NCI-H1048 (cell line): Measurements from ENCODE around the gene RCAN1.

ENCODE experiments used
- DNase-seq: peaks from one replicate; lab custom pipeline; 2025; lab: John Stamatoyannopoulos, UW

RCAN1 gene

DNA sequence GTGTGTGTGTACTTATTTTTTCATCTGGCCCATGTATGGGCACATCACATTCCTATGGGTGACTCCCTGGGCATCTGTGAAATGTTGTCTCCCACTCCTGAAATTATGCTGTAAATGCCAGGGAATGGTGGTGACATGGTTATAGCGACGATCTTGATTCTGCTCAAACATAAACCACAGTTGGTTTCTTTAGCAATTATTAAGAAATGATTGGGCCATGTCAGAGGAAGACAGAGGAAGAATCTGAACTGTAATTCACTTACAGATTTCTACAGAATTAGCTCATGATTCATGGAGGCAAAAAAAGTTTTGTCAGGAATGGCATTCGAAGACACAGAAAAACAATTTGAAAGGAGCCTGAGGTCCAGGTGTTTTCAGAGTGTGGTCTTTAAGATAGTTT, 77.1 kb downstream of the RCAN1 start:
- DNase-seq = no peak

DNA sequence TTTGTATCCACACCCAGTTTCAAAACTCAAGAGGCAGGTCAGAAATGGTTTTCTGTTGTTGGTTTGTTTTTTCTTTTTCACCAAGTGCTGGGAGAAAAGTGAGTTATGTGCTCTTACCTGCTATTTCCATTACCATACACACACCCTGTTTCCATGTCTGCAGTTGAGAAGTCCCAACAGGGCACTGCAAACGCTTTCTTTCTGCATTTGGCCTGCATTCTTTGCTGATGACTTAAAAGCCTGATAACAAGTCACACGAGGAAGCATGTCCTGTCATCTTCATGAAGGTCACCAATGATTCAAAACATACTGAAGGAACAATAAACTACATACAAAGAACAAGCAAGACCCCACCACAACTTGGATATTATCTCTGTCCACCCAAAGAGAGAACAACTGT, 78.1 kb downstream of the RCAN1 start:
- DNase-seq = no peak

DNA sequence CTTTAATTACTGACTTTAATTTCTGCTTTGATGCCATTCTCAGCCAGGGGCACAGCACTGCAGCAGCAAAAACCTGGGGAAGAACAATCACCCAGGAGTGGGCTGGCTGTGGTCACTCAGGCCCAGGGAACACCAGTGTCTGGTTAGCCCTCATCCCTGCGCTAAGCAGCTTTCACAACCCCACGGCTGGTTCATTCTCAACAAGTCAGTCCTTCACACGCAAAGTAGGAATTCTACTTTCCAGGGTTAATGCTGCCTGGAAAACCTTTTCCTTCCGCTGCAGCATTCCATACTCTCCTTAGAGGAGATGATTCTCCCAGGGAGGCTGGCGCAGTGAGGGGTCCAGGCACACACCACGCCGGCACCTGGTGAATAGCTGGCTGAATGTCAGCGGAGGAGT, 78.6 kb downstream of the RCAN1 start:
- no peak for DNase-seq

DNA sequence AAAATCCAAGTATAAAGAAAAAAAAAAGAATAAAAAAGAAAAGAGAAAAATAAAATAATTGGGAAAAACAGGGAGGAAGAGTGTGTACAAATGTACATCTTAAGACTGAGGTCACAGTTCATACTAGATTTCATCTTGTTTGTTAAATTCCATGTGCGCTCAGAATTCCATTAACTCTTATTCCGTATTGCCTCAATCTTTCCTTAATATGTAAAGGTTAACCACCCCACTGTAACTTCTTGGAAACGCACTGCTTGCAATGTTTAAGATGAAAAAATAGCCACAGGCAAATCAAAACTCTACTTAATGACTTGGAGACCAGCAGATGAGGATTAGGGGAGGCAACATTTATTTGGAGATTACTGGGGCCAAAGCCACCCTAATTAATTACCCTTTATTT, 79.0 kb downstream of the RCAN1 start:
- DNase-seq = no peak

DNA sequence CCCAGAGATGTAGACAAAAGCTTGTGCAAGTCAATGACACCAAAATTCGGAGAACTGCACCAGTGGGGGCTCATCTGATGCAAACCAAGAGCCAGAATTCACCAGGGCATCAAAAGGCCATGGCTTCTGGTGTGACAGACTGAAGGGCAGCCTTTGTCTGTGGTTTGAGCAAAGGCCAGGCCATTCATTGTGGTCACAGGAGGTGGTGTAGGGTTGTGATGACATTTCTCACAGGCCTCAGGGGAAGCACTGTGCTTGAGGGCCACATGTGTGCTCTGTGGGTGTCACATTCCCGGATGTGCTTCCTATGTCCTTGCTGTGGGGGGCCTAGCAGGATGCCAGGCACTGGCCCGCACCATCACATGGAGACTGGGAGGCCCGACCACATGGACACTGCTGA, 80.4 kb downstream of the RCAN1 start:
- no peak for DNase-seq

DNA sequence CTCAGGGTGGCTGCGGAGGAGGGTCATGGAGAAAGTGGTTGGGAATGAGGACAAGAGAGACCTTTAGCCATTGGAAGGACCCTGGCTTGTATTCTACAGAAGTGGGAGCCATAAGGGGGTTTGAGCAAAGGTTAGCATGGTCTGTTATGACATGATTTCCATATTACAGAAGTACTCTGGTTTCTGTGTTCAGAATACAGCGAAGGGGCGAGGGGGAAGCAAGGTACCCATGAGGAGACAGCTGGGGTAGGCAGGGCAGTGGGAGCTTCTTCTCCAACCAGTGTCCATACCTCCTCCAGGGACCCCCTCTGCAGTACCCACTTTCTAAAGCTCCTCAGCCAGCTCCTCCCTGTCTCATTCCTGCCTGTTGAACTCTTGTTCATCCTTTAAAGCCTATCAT, 81.0 kb downstream of the RCAN1 start:
- no peak for DNase-seq

DNA sequence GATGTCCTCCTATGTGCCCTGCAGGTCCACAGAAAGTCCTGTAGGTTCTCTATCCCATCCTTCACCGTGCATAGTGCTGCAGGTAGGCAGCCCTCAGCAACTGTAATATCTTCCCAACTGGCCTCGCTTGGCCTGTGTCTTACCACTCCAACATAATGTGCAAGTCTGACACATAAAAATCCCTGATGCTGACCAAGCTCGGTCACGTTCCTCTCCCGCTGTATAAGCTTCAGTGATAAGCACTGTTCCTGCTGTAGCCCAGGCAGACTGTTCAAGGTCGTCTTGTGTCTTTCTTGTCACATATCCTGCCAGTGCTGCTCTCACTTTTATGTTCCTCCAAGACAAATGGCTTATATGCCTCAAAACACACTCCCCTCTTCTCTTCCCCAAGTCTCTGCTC, 83.5 kb downstream of the RCAN1 start:
- DNase-seq = no peak

DNA sequence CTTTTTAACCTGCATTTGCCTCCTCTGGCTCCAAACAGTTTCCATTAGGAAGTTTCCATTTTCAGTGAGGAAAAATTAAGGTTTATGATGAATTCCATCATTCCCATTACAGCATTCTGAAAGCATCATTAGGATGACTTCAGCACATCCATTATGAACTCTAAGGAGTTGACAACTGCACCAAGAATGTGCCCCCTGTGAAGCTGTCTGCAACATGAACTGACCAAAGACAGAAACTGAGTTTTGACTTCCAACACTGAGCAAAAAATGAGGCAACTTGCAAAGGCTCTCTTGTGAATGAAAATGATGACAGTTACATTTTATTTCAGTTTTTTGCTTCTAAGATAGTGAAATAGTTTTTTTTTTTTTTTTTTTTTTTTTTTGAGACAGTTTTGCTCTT, 84.7 kb downstream of the RCAN1 start:
- no peak for DNase-seq

DNA sequence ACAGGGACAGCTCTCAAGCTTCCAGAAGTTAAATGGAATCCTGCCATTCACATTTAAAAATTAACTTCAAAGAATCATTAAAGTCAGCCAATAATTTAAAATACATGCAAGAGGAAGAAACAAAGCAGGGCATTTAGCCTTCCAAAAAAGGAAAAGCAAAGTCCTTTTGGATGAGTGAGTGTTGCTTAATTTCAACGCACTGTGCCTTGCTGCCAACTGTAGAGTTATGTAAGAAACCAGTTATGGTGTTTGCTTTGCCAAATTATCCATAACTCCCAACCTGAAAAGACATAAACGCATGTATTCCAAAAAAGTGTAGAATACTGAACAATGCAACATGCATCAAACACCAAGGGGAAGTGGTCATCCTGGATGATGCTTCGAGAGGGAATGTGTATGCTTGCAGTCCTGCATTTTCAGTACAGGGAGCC, 86.8 kb downstream of the RCAN1 start:
- DNase-seq = no peak

DNA sequence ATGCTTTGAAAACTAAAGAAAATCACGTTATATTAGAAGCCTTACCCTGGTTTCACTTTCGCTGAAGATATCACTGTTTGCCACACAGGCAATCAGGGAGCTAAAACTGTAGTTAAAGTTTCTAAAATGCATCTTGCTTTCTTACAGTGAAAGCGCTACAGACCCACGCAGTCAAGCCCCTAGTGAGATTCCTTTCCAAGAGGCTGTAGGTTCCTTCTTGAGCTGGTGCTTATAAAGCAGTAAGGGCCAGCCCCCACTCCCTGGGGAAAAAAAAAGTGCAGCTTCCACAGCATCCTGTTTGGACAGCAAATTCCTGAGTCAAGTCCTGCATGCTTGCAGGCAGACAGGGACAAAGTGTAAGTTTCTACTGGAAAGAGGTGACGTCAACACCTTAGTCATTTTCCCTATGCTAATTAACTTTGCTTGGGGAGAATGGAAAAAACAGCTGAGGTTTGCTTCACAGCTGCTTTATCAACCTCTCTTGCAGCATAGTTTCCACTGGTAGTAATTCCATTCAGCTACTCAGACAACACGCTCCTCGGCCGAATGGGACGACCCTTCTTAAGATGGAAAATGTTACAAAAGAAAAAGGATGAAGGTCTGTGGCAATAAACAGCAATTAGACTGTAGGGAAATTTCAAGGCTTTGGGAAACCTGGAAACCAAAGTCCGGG, 88.2 kb downstream of the RCAN1 start:
- DNase-seq = peak; percentile 53

DNA sequence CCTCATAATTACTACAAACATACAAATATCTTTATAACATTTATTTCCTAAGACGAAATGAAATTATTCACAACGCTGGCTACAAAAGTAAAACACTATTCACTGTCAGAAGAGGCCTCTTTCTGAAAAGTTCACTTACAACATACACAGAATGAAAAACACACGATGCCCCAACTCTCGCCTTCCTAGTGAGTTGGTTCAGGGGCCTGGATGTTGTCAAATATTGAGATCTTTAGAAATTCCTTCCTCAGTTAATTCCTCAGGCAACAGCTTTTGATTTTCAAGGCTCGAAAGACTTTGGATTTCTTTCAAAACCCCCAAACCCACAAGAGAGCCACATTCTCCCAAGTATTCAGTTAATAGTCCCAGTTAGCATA, 88.7 kb downstream of the RCAN1 start:
- DNase-seq = no peak

DNA sequence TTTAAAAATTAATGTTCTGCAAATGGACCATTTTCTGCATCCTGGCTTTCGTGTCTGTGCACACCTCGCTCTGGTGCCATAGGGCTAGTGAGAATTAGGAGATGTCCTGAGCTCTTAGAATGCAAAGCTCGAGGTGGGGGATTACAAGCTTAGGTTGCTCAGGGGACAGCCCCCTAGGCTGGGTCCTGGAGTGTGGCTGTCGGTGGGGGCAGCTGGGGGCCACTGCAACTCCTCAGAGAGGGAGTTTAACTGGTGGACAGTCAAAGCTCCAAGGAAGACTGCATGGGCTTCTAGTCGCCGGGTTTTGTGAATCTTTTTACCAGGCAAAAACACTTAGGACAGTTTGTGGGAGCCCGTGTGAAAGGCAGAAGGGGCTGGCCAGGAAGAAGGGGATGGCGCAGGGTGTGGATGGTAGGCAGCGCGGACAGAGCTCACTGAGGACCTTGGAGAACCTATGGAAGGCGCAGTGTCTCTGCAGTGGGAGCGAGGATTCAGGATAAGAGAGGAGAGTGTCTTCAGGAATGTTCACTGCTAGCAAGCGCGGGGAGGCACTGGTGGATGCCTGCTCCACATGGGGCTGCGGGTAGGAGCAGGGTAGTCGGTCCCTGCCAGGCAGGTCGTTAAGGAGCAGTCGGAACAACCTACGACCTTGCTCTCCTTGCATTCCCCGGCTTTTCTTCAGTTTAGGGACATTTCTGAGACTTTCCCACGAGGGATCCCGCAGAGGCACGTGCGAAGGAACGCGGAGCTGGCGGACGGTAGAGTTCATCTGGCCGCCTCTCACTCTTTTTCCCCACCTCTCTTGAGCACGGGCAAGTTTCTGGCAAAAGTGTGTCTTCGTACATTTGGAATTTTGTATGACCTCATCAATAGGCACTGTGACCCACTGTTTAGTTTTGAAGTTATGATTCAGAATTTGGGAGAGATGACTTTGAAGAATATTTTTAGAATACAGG, 90.0 kb downstream of the RCAN1 start:
- no peak for DNase-seq

DNA sequence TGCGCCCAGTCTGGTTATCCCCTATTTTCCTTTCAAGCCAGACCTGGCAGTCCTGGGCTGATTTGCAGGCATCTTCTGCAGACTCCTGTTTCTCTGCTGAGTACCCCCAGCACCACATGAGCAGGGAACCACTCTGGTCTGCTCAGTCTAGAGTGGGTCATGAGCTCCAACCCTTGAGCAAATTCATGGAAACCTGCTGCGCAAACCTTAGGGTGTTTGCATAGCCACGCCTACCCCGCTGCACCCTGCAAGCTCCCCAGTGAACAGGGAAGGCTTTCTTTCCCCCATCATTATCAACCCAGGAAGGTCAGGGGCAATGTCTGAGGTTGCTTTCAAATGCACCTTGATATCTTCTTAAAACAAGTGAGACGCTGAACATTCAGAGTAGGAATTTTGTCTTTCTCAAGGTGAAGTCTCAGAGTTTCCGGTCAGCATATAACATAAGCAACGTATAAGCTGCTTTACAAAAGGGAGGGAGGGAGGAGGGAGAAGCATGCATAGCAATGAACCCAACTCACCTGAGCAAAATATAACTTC, 91.8 kb downstream of the RCAN1 start:
- DNase-seq = no peak

DNA sequence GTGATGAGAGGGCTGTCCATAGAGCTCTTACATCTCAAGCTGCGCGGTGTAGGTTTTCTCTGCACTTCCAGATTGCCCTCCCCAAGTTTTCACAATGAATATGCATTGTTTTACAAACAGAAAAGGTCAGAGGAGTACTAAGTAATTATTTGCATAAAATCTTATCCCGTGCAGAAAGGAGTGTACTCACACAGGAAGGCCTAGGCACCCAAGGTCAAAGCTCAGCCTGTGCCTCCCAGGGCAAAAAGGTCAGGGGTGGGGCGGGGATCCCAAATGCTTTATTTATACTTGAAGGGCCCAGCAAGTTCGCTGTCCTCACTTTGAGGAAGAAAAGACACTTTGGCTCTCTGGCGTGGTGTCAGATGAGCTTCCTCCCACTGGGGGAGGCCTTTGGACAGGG, 92.6 kb downstream of the RCAN1 start:
- no peak for DNase-seq

DNA sequence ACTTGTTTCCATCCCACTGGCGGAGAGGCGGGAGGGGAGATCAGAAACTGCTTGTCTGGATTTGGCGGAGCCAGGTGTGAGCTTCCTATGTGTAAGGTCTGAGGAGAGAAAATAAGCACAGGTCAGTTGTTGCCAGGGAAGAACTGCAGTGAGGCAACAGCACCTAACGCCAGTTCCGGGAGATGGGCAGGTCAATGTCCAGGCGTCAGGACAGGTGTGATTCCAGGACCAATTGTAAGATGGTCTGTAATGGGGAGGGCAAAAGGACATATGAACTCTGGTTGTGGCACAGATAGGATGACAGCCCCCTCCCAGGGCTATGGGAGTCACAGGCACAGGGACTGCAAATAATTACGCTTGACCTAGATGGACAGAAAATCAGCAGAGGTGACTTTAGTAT, 93.4 kb downstream of the RCAN1 start:
- no peak for DNase-seq

DNA sequence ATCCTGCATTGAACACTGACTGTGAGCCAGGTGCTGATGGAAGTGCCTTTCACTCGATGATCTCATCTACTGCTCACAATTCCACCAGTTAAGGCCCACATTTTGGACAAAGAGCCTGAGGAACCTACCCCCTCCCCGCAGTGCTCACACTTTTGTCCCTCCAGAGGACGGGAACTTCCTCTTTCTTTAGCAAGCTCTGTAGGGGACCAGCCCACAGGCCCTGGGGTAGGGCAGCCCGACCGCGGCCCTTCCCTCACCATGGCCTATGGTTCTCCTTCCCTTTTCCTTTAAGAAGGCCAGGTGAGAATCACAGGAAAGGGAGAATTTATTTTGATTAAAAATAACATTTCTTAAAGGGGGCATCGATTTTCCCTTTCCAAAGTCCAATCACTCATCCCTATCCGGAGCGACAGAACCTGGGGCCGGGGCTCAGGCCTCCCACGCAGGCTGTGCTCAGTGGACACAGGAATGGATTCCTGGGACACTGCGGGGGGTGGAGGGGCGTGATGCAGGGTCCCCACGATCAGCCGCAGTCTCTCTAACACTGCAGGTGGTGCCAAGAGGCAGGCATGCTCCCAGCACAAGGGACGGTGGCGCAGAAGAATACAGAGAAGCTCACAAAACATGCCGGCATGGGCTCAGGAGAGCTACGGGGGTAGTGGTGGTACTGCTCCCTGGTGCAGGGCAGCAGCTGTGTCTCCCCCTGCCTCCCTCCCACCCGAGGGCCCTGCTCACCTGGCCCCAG, 94.0 kb downstream of the RCAN1 start:
- DNase-seq = no peak

DNA sequence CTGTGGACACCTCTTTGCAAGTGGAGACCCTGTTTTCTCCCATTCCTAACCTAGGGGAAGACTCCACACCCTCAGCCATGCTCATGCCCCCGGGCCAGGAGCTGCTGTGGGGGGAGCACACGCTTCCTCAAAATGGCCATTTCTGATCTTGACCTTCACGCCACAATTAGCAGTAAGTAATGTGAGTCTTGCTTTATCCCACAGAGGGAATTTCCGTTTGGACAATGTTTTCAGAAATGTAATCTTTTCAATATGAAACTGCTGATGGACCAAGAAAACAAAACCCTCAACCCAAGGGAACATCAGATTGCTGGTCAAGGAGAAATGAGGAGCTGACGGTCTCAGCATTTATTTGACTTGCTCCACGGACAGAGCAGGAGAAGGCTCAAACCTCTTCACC, 94.6 kb downstream of the RCAN1 start:
- DNase-seq = no peak

DNA sequence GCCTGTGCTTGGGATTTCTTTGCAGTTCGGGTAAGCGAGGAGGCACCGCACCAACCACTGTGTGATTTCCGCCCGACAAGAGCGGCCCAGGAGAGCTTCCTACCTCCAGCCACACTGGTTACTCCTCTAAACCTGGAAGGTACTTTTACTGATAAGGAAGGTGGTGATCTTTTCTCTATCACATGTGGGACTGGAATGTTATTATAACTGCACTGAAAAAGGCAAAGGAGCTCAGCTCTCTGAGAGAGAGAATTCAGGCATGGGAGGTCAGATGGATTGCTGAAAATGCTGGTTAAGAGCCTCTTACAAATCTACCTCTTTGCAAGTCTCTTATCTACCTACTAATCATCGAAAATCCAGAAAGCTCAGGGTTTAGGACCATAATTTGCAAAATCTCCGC, 95.2 kb downstream of the RCAN1 start:
- DNase-seq = no peak

DNA sequence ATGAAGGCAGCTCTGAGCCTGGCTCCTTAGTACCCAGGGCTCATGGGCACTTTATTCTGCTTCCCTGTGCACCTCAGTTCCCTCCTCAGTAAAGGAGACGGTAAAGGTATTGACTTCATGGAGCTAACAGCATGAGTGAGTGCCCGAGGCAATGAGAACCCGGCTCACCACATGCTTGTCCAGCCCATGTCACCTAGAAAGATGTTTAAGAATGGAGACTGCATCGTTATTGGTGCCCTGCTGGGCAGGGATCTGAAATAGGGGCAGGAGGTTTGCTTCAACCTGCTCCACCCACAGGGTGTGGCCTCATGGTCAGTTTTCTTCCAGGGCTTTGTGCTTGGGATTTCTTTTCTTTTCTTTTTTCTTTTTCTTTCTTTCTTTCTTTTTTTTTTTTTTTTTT, 95.9 kb downstream of the RCAN1 start:
- no peak for DNase-seq

DNA sequence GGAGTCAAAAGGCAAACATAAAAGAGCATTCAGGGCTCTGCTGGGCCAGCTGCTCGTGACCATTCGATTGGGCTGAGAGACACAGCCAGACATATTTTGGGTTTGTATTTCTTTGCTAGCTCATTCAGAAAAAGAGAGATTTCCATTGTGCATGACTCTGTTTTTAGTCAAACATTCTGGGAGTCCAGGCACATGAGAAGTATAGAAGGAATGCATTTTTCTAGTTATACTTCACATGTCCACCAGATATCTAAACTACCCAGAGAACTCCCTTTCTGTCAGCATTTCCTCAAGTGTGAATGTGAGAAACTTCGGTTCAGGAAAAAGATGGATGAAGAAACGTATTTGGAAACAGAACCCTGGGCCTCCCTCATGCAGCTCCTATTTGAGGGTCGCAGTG, 96.6 kb downstream of the RCAN1 start:
- DNase-seq = no peak

DNA sequence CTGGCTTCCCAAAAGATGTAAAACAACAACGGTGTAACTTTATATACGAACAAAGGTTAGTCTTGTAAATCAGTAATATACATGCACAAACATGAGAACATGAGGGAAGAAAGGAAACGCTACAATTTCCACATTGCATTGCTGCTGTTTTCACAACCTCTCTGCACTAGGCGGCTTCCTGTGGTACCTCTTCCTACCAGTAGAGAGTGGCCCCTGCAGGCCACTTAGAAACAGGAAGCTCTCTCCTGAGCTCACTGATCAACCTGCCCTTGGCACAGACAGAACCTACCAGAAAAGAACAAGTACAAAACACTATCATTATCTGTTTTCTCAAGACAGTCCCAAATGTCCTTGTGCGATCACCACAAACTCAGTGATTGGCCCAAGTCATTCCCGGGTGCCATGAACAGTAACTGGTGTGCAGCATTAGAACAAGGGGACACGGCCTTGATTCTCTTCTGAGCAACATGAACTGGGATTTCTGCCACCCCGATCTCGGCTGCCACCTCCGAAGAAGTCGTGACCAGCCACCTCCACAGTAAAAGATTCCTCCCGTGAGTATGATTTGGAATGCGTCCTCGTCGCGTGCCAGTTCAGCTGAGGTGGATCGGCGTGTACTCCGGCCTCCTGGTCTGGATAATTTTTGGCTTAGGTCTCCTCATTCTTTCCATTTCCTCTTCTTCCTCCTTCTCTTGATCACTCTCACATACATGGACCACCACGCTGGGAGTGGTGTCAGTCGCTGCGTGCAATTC, 97.2 kb downstream of the RCAN1 start:
- DNase-seq = no peak

DNA sequence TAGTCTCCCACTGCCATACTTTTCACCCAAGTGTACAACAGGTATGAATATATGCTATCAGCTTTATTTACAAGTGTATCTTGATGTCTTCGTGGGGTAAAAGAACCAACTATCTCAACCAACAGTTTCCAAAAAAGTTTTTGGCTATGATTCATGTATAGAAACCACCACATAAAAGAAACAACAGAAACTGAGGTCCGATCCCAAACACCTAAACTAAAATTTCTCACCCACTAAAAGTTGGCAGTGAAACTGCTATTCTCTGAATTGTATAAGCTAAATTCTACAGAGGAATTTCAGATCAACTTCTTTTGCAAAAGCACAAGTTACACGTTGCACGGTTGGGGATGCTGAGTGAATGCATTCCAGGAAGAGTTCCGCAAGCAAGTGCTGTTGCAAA, 97.9 kb downstream of the RCAN1 start:
- DNase-seq = no peak
